Measurements from ENCODE around the gene DYNC1I1.

DYNC1I1 gene

DNA sequence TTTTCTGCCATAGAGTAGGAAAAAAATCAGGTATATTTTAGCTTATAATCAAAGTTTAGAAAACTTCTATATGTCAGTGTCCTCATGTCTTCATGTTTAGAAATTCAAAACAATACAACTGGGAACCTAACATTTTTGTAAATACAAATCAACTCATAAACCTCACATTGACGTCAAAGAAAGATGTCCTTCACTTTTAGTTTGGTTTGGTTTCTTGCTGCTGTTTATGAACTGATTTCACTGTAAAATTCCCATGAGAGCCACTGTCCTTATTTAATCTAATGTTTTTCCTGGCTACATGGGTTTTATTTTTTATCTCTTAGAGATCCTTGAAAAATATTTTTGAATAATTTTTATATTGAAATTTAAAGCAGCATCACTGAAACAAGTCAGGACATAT lies 208.4 kb downstream of the DYNC1I1 start:
- Histone ChIP-seq H3K4me2 (ENCODE audit: insufficient read depth, low read length, poor library complexity, severe bottlenecking) (no peak overlapping the region), H3K27ac (replicated peaks; ENCODE audit: low read length) (no peak overlapping the region), H2BK5ac (ENCODE audit: low read length) (no peak overlapping the region), H2BK120ac (ENCODE audit: low read depth, low read length) (no peak overlapping the region), H3K14ac (ENCODE audit: low read length) (no peak overlapping the region), H3K9me3 (replicated peaks in 1 of 2; ENCODE audit: control insufficient read depth in 2 of 2, insufficient read depth in 1 of 2, low read depth in 1 of 2, low read length in 2 of 2) (no peaks in the 10 kb centered on the region), H2BK12ac (ENCODE audit: low read length) (no peak overlapping the region), H2BK15ac (ENCODE audit: low read length) (no peak overlapping the region), H3K36me3 (replicated peaks in 1 of 2; ENCODE audit: control insufficient read depth in 2 of 2, insufficient read depth in 2 of 2, low read length in 2 of 2) (no peaks in the 10 kb centered on the region), H4K8ac (ENCODE audit: low read depth, low read length) (no peak overlapping the region), H3K9ac (ENCODE audit: low read depth, low read length, poor library complexity) (no peak overlapping the region), H3K4me1 (ENCODE audit: control insufficient read depth in 2 of 2, insufficient read depth in 1 of 2, low read depth in 1 of 2, low read length in 2 of 2) (no peaks in the 10 kb centered on the region), H3K4me3 (ENCODE audit: low read length in 2 of 2) (no peak overlapping the region), H3K23ac (ENCODE audit: low read depth, low read length, poor library complexity) (no peak overlapping the region), H3K27me3 (ENCODE audit: control insufficient read depth in 3 of 3, insufficient read depth in 3 of 3, low read depth in 1 of 3, low read length in 3 of 3) (no peaks in the 10 kb centered on the region), H4K91ac (ENCODE audit: low read depth, low read length, poor library complexity) (no peak overlapping the region), H2AFZ (ENCODE audit: low read length) (no peak overlapping the region), H3K4ac (ENCODE audit: low read length) (no peak overlapping the region), H2AK5ac (ENCODE audit: low read depth, low read length) (no peak overlapping the region), H3K79me1 (ENCODE audit: low read depth, low read length) (no peaks in the 10 kb centered on the region), H3K18ac (ENCODE audit: low read length) (no peak overlapping the region)
- WGBS, 2 donors (ENCODE audit: extremely low coverage in 2 of 2, insufficient read length in 2 of 2, insufficient replicate concordance in 1 of 2): no CpG with 5 or more reads among the region's 1 CpG
- DNase-seq (ENCODE audit: low spot score): no peak

DNA sequence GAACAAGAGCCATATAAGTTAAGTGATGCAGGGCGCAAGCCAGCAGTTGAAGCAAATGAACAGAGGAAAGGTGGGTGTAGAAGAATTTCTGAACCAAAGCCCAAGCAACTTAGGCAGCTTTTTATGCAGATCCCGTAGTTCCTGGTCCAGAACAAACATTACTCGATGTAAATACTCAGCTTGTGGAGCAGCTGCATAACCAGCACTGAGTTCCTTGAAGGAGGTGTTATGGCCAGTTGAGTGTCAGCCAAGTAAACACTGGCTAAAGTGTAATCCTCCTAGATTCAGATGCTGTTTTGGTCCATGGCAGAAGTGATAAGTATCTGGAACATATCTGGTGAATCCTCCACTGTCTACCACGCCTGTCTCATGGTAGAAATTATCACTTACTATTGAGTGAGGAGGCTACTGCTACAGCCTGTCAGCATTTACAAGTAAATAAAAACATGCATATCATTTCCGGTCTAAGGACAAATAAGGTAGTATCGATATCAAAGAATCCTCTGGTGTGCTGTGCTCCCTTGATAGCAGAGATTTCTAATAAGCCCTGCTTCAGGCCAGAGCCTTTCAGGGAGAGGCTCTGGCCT lies 213.9 kb downstream of the DYNC1I1 start:
- Histone ChIP-seq H4K8ac (ENCODE audit: low read depth, low read length) (no peak overlapping the region), H3K4me2 (ENCODE audit: insufficient read depth, low read length, poor library complexity, severe bottlenecking) (no peak overlapping the region), H3K23ac (ENCODE audit: low read depth, low read length, poor library complexity) (no peak overlapping the region), H3K36me3 (replicated peaks in 1 of 2; ENCODE audit: control insufficient read depth in 2 of 2, insufficient read depth in 2 of 2, low read length in 2 of 2) (no peaks in the 10 kb centered on the region), H3K18ac (ENCODE audit: low read length) (no peak overlapping the region), H2BK15ac (ENCODE audit: low read length) (no peak overlapping the region), H3K79me1 (ENCODE audit: low read depth, low read length) (no peaks in the 10 kb centered on the region), H3K14ac (ENCODE audit: low read length) (no peak overlapping the region), H2BK120ac (ENCODE audit: low read depth, low read length) (no peak overlapping the region), H3K4ac (ENCODE audit: low read length) (no peak overlapping the region), H3K9ac (ENCODE audit: low read depth, low read length, poor library complexity) (no peak overlapping the region), H2AFZ (ENCODE audit: low read length) (no peak overlapping the region), H3K27me3 (ENCODE audit: control insufficient read depth in 3 of 3, insufficient read depth in 3 of 3, low read depth in 1 of 3, low read length in 3 of 3) (no peaks in the 10 kb centered on the region), H3K4me1 (ENCODE audit: control insufficient read depth in 2 of 2, insufficient read depth in 1 of 2, low read depth in 1 of 2, low read length in 2 of 2) (peaks cover 0 to 2% of the 10 kb centered on the region in 2 donors), H3K4me3 (ENCODE audit: low read length in 2 of 2) (no peak overlapping the region), H2BK12ac (ENCODE audit: low read length) (no peak overlapping the region), H4K91ac (ENCODE audit: low read depth, low read length, poor library complexity) (no peak overlapping the region), H3K9me3 (replicated peaks in 1 of 2; ENCODE audit: control insufficient read depth in 2 of 2, insufficient read depth in 1 of 2, low read depth in 1 of 2, low read length in 2 of 2) (no peaks in the 10 kb centered on the region), H2BK5ac (ENCODE audit: low read length) (no peak overlapping the region), H2AK5ac (ENCODE audit: low read depth, low read length) (no peak overlapping the region), H3K27ac (replicated peaks; ENCODE audit: low read length) (no peak overlapping the region)
- no peak for DNase-seq (ENCODE audit: low spot score)
- WGBS, 2 donors (ENCODE audit: extremely low coverage in 2 of 2, insufficient read length in 2 of 2, insufficient replicate concordance in 1 of 2): no CpG with 5 or more reads among the region's 6 CpGs

DNA sequence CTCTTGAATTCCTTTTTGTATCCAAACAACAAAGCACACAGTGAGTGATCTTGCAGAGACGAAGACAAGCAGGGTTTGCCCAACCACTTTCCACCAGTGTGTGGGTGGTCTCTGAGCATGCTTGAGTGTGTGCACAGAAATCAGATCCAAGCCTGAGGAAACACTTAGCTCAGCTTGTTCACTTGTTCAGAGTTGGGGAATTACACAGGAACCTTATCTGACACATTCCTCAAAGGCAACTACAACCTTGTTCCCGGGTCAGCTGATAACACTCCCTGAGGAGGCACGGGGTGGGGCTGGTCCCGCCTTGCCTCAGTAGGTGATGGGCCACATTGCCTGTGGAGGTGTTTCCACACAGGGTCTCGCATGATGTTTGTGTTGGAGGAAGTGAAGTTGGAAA lies 216.9 kb downstream of the DYNC1I1 start:
- H2BK5ac ChIP-seq (ENCODE audit: low read length): no peak overlapping the region
- H3K18ac ChIP-seq (ENCODE audit: low read length): no peak overlapping the region
- no peak overlapping the region for H3K23ac ChIP-seq (ENCODE audit: low read depth, low read length, poor library complexity)
- H3K9ac ChIP-seq (ENCODE audit: low read depth, low read length, poor library complexity): no peak overlapping the region
- no peak overlapping the region for H4K91ac ChIP-seq (ENCODE audit: low read depth, low read length, poor library complexity)
- H3K4me3 ChIP-seq (ENCODE audit: low read length in 2 of 2): no peak overlapping the region
- no peaks in the 10 kb centered on the region for H3K9me3 ChIP-seq (replicated peaks in 1 of 2; ENCODE audit: control insufficient read depth in 2 of 2, insufficient read depth in 1 of 2, low read depth in 1 of 2, low read length in 2 of 2)
- no peak overlapping the region for H2AK5ac ChIP-seq (ENCODE audit: low read depth, low read length)
- no peaks in the 10 kb centered on the region for H3K36me3 ChIP-seq (replicated peaks in 1 of 2; ENCODE audit: control insufficient read depth in 2 of 2, insufficient read depth in 2 of 2, low read length in 2 of 2)
- H3K4me1 ChIP-seq (ENCODE audit: control insufficient read depth in 2 of 2, insufficient read depth in 1 of 2, low read depth in 1 of 2, low read length in 2 of 2): peaks cover 0 to 2% of the 10 kb centered on the region in 2 donors
- no peak overlapping the region for H2AFZ ChIP-seq (ENCODE audit: low read length)
- H3K4me2 ChIP-seq (ENCODE audit: insufficient read depth, low read length, poor library complexity, severe bottlenecking): no peak overlapping the region
- no peak overlapping the region for H4K8ac ChIP-seq (ENCODE audit: low read depth, low read length)
- no peak overlapping the region for H3K27ac ChIP-seq (replicated peaks; ENCODE audit: low read length)
- H3K27me3 ChIP-seq (ENCODE audit: control insufficient read depth in 3 of 3, insufficient read depth in 3 of 3, low read depth in 1 of 3, low read length in 3 of 3): no peaks in the 10 kb centered on the region
- peak overlapping the region; percentile 50 for H2BK12ac ChIP-seq (ENCODE audit: low read length)
- peak; percentile 5 for DNase-seq (ENCODE audit: low spot score)
- no peaks in the 10 kb centered on the region for H3K79me1 ChIP-seq (ENCODE audit: low read depth, low read length)
- H2BK120ac ChIP-seq (ENCODE audit: low read depth, low read length): no peak overlapping the region
- no peak overlapping the region for H3K14ac ChIP-seq (ENCODE audit: low read length)
- no peak overlapping the region for H3K4ac ChIP-seq (ENCODE audit: low read length)
- whole genome bisulfite sequencing, 2 donors (ENCODE audit: extremely low coverage in 2 of 2, insufficient read length in 2 of 2, insufficient replicate concordance in 1 of 2): no CpG with 5 or more reads among the region's 5 CpGs
- H2BK15ac ChIP-seq (ENCODE audit: low read length): no peak overlapping the region

DNA sequence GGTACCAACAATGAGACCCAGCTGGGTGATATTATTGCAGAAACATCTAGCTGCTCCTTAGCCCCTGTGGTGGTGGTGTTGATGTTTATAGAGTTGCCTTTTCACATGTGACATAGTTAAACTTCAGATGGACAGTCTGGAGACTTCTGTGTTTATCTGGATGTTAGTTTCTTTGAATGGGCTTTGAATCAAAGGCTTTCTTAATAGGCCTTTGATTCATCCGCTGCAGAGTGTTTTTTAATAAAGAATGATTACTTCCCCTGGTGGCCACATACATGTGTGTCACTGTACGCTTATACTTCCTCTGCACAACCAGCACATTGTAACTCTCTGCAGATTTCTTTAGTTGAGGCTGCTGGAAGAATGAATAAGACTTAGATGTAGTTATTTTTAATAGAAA lies 221.0 kb downstream of the DYNC1I1 start:
- Histone ChIP-seq H2BK15ac (ENCODE audit: low read length) (no peak overlapping the region), H3K9me3 (replicated peaks in 1 of 2; ENCODE audit: control insufficient read depth in 2 of 2, insufficient read depth in 1 of 2, low read depth in 1 of 2, low read length in 2 of 2) (no peaks in the 10 kb centered on the region), H2BK120ac (ENCODE audit: low read depth, low read length) (no peak overlapping the region), H3K4me3 (ENCODE audit: low read length in 2 of 2) (no peak overlapping the region), H3K27me3 (ENCODE audit: control insufficient read depth in 3 of 3, insufficient read depth in 3 of 3, low read depth in 1 of 3, low read length in 3 of 3) (no peaks in the 10 kb centered on the region), H3K27ac (replicated peaks; ENCODE audit: low read length) (no peak overlapping the region), H4K91ac (ENCODE audit: low read depth, low read length, poor library complexity) (no peak overlapping the region), H2AFZ (ENCODE audit: low read length) (no peak overlapping the region), H3K4me2 (ENCODE audit: insufficient read depth, low read length, poor library complexity, severe bottlenecking) (no peak overlapping the region), H3K9ac (ENCODE audit: low read depth, low read length, poor library complexity) (no peak overlapping the region), H4K8ac (ENCODE audit: low read depth, low read length) (no peak overlapping the region), H2BK5ac (ENCODE audit: low read length) (no peak overlapping the region), H2AK5ac (ENCODE audit: low read depth, low read length) (no peak overlapping the region), H2BK12ac (ENCODE audit: low read length) (no peak overlapping the region), H3K4ac (ENCODE audit: low read length) (no peak overlapping the region), H3K14ac (ENCODE audit: low read length) (no peak overlapping the region), H3K23ac (ENCODE audit: low read depth, low read length, poor library complexity) (no peak overlapping the region), H3K36me3 (replicated peaks in 1 of 2; ENCODE audit: control insufficient read depth in 2 of 2, insufficient read depth in 2 of 2, low read length in 2 of 2) (no peaks in the 10 kb centered on the region), H3K79me1 (ENCODE audit: low read depth, low read length) (no peaks in the 10 kb centered on the region), H3K4me1 (ENCODE audit: control insufficient read depth in 2 of 2, insufficient read depth in 1 of 2, low read depth in 1 of 2, low read length in 2 of 2) (peaks cover 0 to 2% of the 10 kb centered on the region in 2 donors), H3K18ac (ENCODE audit: low read length) (no peak overlapping the region)
- no CpG with 5 or more reads among the region's 2 CpGs for WGBS, 2 donors (ENCODE audit: extremely low coverage in 2 of 2, insufficient read length in 2 of 2, insufficient replicate concordance in 1 of 2)
- no peak for DNase-seq (ENCODE audit: low spot score)
